HL-60 (cell line): Measurements from ENCODE around the gene ADIPOR2.

Experiments
- CTCF ChIP-seq: IDR thresholded peaks from one replicate; pipeline ENCODE4 v1.5.1; 2011; ENCODE audit warnings: low read length, control low read depth, inconsistent platforms; ENCODE audit not compliant: insufficient read depth
- GABPA ChIP-seq: IDR thresholded peaks from 2 replicates; pipeline ENCODE4 v1.6.1; 2012; ENCODE audit warnings: low read depth
- POLR2AphosphoS5 ChIP-seq: IDR thresholded peaks from 2 replicates; pipeline ENCODE4 v1.6.1; 2012; ENCODE audit warnings: low read depth

- no peak for TF ChIP-seq CTCF
- no peak for TF ChIP-seq POLR2AphosphoS5
- TF ChIP-seq GABPA: no peak
Observed at GRCh38 chr12:1768615-1769014, 77.7 kb downstream of the ADIPOR2 start.
